Astrocyte of the cerebellum (primary cell): ENCODE results near the gene AGAP1.

ENCODE experiments used
- DNase-seq: peaks from one replicate; pipeline ENCODE4 v3.0.0-alpha.2; 2011; ENCODE audit warnings: low read depth
- H3K4me3 ChIP-seq: 2 replicates; pipeline ENCODE4 v1.5.1; 2011; ENCODE audit warnings: mild to moderate bottlenecking, low read depth, low read length, moderate library complexity
- CTCF ChIP-seq: IDR thresholded peaks from 2 replicates; pipeline ENCODE4 v1.5.1; 2012; ENCODE audit warnings: low read length, low read depth, moderate library complexity, mild to moderate bottlenecking; ENCODE audit errors: missing control alignments
- in situ Hi-C: cut with HindIII; loops from 2 replicates; pipeline ENCODE4 v1.10.0; 2017; ENCODE audit warnings: low sequenced_read_pairs

The AGAP1 gene

GRCh38 chr2:235896061-235896460 lies 402.2 kb downstream of the AGAP1 start:
- TF ChIP-seq CTCF = no peak
- DNase-seq = no peak
- in situ Hi-C loops = no loop called here
- H3K4me3 ChIP-seq = no peak overlapping the region

- no peak for TF ChIP-seq CTCF
- in situ Hi-C loops = no loop called here
- no peak overlapping the region for H3K4me3 ChIP-seq
- DNase-seq = no peak
Measured at GRCh38 chr2:235897992-235898391, 404.1 kb downstream of the AGAP1 start.

- in situ Hi-C loops = no loop called here
- no peak overlapping the region for H3K4me3 ChIP-seq
- DNase-seq = no peak
- no peak for TF ChIP-seq CTCF
Measured at GRCh38 chr2:235898766-235899165, 404.9 kb downstream of the AGAP1 start.

- no peak for TF ChIP-seq CTCF
- DNase-seq = no peak
- in situ Hi-C loops = loop anchor here (5.0 kb wide), 1 partner anchor 53 kb away; no protein-coding TSS in a partner anchor
- no peak overlapping the region for H3K4me3 ChIP-seq
Measured at GRCh38 chr2:235900631-235901030, 406.8 kb downstream of the AGAP1 start.

GRCh38 chr2:235901243-235901642 lies 407.4 kb downstream of the AGAP1 start:
- in situ Hi-C loops = loop anchor here (5.0 kb wide), 1 partner anchor 54 kb away; no protein-coding TSS in a partner anchor
- H3K4me3 ChIP-seq = no peak overlapping the region
- no peak for TF ChIP-seq CTCF
- no peak for DNase-seq

- no peak for DNase-seq
- in situ Hi-C loops = loop anchor here (5.0 kb wide), 1 partner anchor 57 kb away; no protein-coding TSS in a partner anchor
- no peak for TF ChIP-seq CTCF
- H3K4me3 ChIP-seq = no peak overlapping the region
Measured at GRCh38 chr2:235903782-235904584, 410.1 kb downstream of the AGAP1 start.

- H3K4me3 ChIP-seq = no peak overlapping the region
- DNase-seq = no peak
- in situ Hi-C loops = loop anchor here (5.0 kb wide), 1 partner anchor 57 kb away; no protein-coding TSS in a partner anchor
Measured at GRCh38 chr2:235904585-235904931, 410.7 kb downstream of the AGAP1 start.

More at GRCh38 chr2:235904585-235904931, 410.7 kb downstream of the AGAP1 start:
- no peak for TF ChIP-seq CTCF
